Right atrium auricular region (tissue), 2 donors: ENCODE results near the gene RPL38. TPM values are rescaled to one million over a fixed set of nuclear protein-coding genes. Genes with fewer than 3 reads are reported as not detected.

Experiments
- DNase-seq: peaks from one replicate; pipeline ENCODE4 v3.0.0-alpha.2; 2019; ENCODE audit warnings: low spot score
- H3K27ac ChIP-seq, 2 donors: fragments of 200-600 bp; sonication (generic); 1 replicate in 1 of 2; 2 replicates in 1 of 2; pipeline ENCODE4 v1.5.1; 2016 to 2019
- H3K27me3 ChIP-seq, 2 donors: fragments of 200-600 bp; sonication (generic); one replicate each; pipeline versions ENCODE4 v1.5.1 to v1.6.0; 2017 to 2019
- H3K36me3 ChIP-seq: fragments of 200-600 bp; sonication (generic); one replicate; pipeline ENCODE4 v1.5.1; 2016
- H3K4me1 ChIP-seq, 2 donors: fragments of 200-600 bp; sonication (generic); one replicate each; pipeline versions ENCODE4 v1.5.1 to v1.6.0; 2017 to 2019
- H3K4me3 ChIP-seq, 2 donors: fragments of 200-600 bp; sonication (generic); 1 replicate in 1 of 2; 2 replicates in 1 of 2; pipeline ENCODE4 v1.5.1; 2017 to 2019; ENCODE audit warnings: mild to moderate bottlenecking in 1 of 2, moderate library complexity in 1 of 2
- H3K9me3 ChIP-seq, 2 donors: fragments of 200-600 bp; sonication (generic); one replicate each; pipeline ENCODE4 v1.5.1; 2019
- CTCF ChIP-seq, 2 donors: fragments of 200-600 bp; sonication (generic); IDR thresholded peaks; one replicate each; pipeline ENCODE4 v1.5.1; 2019; ENCODE audit warnings: antibody characterized with exemption in 2 of 2
- total RNA-seq, 2 donors: library from RNA; depleted of rRNA; stranded (reverse); fragments of >200 nt; gene quantifications; one replicate each; pipeline ENCODE4 v1.1.0, GENCODE V29; 2016

The RPL38 gene
- total RNA-seq, 2 donors from 2014 or later = 212 to 310 TPM

GRCh38 chr17:74200112-74200511 lies 3.4 kb upstream of the RPL38 start:
- no peak for DNase-seq
- Histone ChIP-seq H3K27me3 (no peaks in the 10 kb centered on the region), H3K36me3 (peaks cover 9% of the 10 kb centered on the region), H3K4me3 (no peak overlapping the region), H3K9me3 (no peaks in the 10 kb centered on the region), H3K27ac (no peak overlapping the region), H3K4me1 (peaks cover 0 to 24% of the 10 kb centered on the region in 2 donors)
- no peak for TF ChIP-seq CTCF (IDR thresholded peaks at IDR 0.05)

DNA sequence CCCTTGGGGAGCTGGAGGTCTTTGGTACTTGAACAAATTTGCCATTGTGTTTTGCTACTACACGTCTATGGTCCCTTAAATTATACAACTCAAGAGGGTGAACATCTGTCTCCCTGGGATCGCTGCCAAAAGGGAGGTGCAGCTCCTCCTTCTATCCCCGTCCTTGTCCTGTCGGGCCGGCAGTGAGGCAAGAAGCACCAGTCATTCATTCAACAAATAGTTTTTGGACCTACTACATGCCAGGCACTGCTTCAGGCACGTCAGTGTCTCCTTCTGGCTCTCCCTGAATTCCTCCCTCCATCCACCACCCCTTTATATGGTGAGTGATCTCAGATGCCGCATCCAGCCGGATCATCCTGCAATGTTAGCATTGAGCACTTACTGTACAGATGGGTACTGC lies 2.2 kb upstream of the RPL38 start:
- no peak for TF ChIP-seq CTCF (IDR thresholded peaks at IDR 0.05)
- DNase-seq = no peak
- no peaks in the 10 kb centered on the region for H3K27me3 ChIP-seq
- no peaks in the 10 kb centered on the region for H3K9me3 ChIP-seq
- peaks cover 0 to 35% of the 10 kb centered on the region in 2 donors for H3K4me1 ChIP-seq
- H3K4me3 ChIP-seq = no peak overlapping the region
- peaks cover 19% of the 10 kb centered on the region for H3K36me3 ChIP-seq
- H3K27ac ChIP-seq = no peak overlapping the region

DNA sequence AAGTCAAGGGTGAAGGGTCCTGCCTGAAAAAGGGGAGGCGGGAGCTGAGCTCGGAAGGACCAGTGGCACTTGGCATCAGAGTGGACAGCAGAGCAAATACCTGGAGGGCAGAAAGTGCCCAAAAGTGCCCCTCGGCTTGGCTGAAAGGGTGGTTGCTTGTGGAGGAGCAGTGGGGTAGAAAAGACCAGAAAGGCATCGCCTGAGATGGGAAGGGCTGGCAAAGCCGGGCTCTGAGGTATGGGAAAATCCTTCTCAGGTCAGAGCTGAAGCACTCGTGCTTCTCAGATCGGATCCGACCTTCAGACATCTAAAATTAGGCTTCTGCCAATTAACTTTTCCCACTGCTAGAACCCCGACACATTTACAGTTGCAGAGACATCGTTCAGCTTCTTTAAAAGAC lies 1.5 kb upstream of the RPL38 start:
- TF ChIP-seq CTCF (IDR thresholded peaks at IDR 0.05) = no peak
- no peak overlapping the region for H3K4me3 ChIP-seq
- H3K9me3 ChIP-seq = no peaks in the 10 kb centered on the region
- no peak for DNase-seq
- H3K4me1 ChIP-seq = peaks cover 0 to 41% of the 10 kb centered on the region in 2 donors
- peaks cover 20% of the 10 kb centered on the region for H3K36me3 ChIP-seq
- no peaks in the 10 kb centered on the region for H3K27me3 ChIP-seq
- H3K27ac ChIP-seq = no peak overlapping the region

DNA sequence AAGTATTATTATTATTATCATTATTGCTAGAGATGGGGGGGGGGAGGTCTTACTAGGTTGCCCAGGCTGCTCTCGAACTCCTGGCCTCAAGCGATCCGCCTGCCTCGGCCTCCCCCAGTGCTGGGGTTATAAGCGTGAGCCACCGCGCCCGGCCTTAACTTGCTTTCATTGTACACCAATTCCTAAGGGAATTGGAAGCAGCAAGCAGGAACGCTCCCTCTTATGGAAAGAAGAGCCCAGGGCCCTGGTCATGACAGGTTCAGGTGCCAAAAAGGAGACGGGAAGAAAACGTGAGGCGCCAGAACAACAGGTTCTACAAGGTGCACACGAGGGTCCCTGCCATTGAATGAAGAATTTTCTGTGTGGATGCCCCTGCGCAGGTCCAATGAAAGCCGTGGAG lies 540 bp upstream of the RPL38 start:
- Histone ChIP-seq H3K27me3 (no peaks in the 10 kb centered on the region), H3K27ac (no peak overlapping the region), H3K4me1 (peaks cover 0 to 51% of the 10 kb centered on the region in 2 donors), H3K36me3 (peaks cover 30% of the 10 kb centered on the region), H3K4me3 (peak overlapping the region in 1 of 2 donors; percentile 95), H3K9me3 (no peaks in the 10 kb centered on the region)
- no peak for TF ChIP-seq CTCF (IDR thresholded peaks at IDR 0.05)
- no peak for DNase-seq

- Histone ChIP-seq H3K4me3 (peak overlapping the region; percentile 61 to 95), H3K9me3 (no peaks in the 10 kb centered on the region), H3K36me3 (peaks cover 46% of the 10 kb centered on the region), H3K4me1 (peaks cover 0 to 52% of the 10 kb centered on the region in 2 donors), H3K27me3 (no peaks in the 10 kb centered on the region), H3K27ac (peak overlapping the region in 1 of 2 donors; percentile 90)
- no peak for DNase-seq
- no peak for TF ChIP-seq CTCF (IDR thresholded peaks at IDR 0.05)
Observed at GRCh38 chr17:74204474-74204873, 996 bp downstream of the RPL38 start.

GRCh38 chr17:74205274-74205673 lies 1.8 kb downstream of the RPL38 start:
- no peak overlapping the region for H3K27ac ChIP-seq
- no peak for DNase-seq
- peaks cover 0 to 51% of the 10 kb centered on the region in 2 donors for H3K4me1 ChIP-seq
- no peaks in the 10 kb centered on the region for H3K27me3 ChIP-seq
- no peaks in the 10 kb centered on the region for H3K9me3 ChIP-seq
- no peak overlapping the region for H3K4me3 ChIP-seq
- no peak for TF ChIP-seq CTCF (IDR thresholded peaks at IDR 0.05)
- H3K36me3 ChIP-seq = peaks cover 54% of the 10 kb centered on the region
